SH-SY5Y (cell line): ENCODE measurements around the gene OPN1MW.

Source experiments
- GATA2 ChIP-seq: IDR thresholded peaks from 2 replicates; pipeline ENCODE4 v1.6.1; 2011; ENCODE audit warnings: mild to moderate bottlenecking, low read depth, low read length
- GATA3 ChIP-seq: IDR thresholded peaks from 2 replicates; pipeline ENCODE4 v1.6.1; 2011; ENCODE audit warnings: low read depth, mild to moderate bottlenecking, low read length, moderate library complexity

- TF ChIP-seq GATA2 = no peak
- TF ChIP-seq GATA3 = no peak
Measured at GRCh38 chrX:154136627-154137161, 45.7 kb upstream of the OPN1MW start.
